ENCODE data around the gene BTNL9.

The BTNL9 gene

DNA sequence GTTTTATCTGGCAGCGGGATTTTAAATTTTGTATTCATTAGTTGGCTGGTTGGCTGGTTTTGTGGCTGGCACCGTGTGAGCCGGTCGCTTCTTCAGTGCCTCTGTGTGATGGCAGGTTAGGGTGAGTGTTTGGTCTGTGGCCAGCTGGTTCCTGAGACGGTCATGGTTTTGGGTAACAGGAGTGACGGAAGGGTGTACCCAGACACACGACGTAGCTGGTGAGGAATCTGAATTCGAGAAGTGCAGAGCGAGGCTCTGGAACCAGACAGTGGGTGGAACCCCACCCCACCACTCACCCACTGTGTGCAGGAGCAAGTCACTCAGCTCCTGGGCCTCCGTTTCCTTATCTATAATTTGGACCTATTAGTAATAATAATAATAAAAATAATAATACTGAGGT lies 2.7 kb downstream of the BTNL9 start:
- TF ChIP-seq, protein P1, sequence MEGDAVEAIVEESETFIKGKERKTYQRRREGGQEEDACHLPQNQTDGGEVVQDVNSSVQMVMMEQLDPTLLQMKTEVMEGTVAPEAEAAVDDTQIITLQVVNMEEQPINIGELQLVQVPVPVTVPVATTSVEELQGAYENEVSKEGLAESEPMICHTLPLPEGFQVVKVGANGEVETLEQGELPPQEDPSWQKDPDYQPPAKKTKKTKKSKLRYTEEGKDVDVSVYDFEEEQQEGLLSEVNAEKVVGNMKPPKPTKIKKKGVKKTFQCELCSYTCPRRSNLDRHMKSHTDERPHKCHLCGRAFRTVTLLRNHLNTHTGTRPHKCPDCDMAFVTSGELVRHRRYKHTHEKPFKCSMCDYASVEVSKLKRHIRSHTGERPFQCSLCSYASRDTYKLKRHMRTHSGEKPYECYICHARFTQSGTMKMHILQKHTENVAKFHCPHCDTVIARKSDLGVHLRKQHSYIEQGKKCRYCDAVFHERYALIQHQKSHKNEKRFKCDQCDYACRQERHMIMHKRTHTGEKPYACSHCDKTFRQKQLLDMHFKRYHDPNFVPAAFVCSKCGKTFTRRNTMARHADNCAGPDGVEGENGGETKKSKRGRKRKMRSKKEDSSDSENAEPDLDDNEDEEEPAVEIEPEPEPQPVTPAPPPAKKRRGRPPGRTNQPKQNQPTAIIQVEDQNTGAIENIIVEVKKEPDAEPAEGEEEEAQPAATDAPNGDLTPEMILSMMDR (IDR thresholded peaks at IDR 0.05; ENCODE audit: insufficient read depth, low read length): no peak
- Histone ChIP-seq H3K27me3 (ENCODE audit: insufficient read depth, poor library complexity, severe bottlenecking) (peaks cover 4% of the 10 kb centered on the region), H3K4me3 (replicated peaks; ENCODE audit: insufficient read depth, low read length) (no peak overlapping the region), H3K27ac (replicated peaks) (no peak overlapping the region)
- DNase-seq (ENCODE audit: low read depth in 1 of 2, low spot score in 1 of 2): no peak

DNA sequence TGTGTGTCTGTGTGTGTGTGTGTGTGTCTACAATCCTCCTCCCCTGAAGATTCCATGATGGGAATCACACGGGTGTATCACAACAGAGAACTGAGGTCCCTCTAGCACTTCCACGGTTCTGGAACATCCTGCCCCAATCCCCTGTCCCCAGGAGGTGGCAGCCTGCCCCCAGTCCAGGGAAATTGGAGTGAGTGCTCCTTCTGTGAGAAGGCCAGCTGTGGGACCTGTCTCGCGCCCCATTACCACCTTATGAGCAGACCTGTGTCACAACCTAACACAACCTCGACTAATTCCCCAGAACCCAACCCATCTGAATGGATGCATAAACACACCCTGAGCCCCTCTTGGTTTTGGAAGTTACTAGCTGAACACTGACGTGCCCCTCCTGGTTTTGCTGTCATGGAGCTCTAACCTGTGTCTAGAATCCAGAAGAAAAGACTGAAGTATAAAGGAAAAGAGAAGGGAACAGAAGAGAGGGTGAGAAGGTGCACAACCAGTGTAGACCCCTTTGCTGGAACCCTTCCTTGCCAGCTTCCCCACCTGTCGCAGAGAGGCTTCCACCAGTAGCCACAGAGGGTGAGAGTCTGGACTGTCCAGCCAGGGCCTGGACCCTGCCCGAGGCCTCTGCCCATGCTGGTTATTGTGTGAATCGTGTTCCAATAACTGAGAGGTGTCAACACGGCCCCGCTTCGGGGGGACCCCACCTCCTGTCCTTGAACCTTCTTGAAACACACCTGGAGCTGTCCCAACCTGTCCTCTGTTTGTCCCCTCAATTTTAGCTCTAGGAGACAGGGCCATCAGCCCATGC lies 3.4 kb downstream of the BTNL9 start:
- H3K4me3 ChIP-seq (replicated peaks; ENCODE audit: insufficient read depth, low read length): no peak overlapping the region
- TF ChIP-seq POLR2AphosphoS5 (IDR thresholded peaks at IDR 0.05; ENCODE audit: low read depth) (no peak), GABPA (IDR thresholded peaks at IDR 0.05; ENCODE audit: low read depth) (no peak), SPI1 (IDR thresholded peaks at IDR 0.05; ENCODE audit: borderline replicate concordance, low read depth) (no peak)
- TF ChIP-seq, protein P2, sequence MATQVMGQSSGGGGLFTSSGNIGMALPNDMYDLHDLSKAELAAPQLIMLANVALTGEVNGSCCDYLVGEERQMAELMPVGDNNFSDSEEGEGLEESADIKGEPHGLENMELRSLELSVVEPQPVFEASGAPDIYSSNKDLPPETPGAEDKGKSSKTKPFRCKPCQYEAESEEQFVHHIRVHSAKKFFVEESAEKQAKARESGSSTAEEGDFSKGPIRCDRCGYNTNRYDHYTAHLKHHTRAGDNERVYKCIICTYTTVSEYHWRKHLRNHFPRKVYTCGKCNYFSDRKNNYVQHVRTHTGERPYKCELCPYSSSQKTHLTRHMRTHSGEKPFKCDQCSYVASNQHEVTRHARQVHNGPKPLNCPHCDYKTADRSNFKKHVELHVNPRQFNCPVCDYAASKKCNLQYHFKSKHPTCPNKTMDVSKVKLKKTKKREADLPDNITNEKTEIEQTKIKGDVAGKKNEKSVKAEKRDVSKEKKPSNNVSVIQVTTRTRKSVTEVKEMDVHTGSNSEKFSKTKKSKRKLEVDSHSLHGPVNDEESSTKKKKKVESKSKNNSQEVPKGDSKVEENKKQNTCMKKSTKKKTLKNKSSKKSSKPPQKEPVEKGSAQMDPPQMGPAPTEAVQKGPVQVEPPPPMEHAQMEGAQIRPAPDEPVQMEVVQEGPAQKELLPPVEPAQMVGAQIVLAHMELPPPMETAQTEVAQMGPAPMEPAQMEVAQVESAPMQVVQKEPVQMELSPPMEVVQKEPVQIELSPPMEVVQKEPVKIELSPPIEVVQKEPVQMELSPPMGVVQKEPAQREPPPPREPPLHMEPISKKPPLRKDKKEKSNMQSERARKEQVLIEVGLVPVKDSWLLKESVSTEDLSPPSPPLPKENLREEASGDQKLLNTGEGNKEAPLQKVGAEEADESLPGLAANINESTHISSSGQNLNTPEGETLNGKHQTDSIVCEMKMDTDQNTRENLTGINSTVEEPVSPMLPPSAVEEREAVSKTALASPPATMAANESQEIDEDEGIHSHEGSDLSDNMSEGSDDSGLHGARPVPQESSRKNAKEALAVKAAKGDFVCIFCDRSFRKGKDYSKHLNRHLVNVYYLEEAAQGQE (IDR thresholded peaks at IDR 0.05; ENCODE audit: insufficient replicate concordance, low read depth): no peak
- TF ChIP-seq, protein P1 (IDR thresholded peaks at IDR 0.05; ENCODE audit: insufficient read depth, low read length): no peak
- peaks cover 4% of the 10 kb centered on the region for H3K27me3 ChIP-seq (ENCODE audit: insufficient read depth, poor library complexity, severe bottlenecking)
- no peak for DNase-seq (ENCODE audit: low read depth in 1 of 2, low spot score in 1 of 2)
- no peak overlapping the region for H3K27ac ChIP-seq (replicated peaks)

DNA sequence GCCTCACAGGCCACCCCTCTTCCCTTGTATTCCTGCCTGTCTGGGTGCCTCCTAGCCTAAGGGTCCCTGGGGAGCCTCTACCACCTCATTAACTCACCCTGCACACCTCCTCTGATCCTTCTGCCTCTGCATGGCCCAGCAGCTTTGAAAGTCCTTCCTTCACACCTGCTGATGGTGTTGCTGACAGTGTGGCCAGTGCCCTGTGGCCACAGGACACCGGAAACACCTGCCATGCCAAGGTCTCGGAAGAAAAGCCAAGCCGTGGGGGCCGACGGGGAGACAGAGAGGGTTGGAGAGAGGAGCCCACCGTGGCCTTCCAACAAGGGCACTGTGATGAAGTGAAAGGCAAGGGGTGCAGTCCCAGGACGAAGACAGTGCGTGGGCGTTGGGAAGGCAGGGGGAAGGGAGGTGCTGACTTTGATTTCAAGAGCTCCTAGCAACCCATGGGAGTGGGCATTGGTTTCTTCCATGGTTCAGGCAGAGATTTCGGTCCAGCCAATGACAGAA lies 4.1 kb downstream of the BTNL9 start:
- peaks cover 4% of the 10 kb centered on the region for H3K27me3 ChIP-seq (ENCODE audit: insufficient read depth, poor library complexity, severe bottlenecking)
- no peak overlapping the region for H3K27ac ChIP-seq (replicated peaks)
- no peak overlapping the region for H3K4me3 ChIP-seq (replicated peaks; ENCODE audit: insufficient read depth, low read length)
- no peak for DNase-seq (ENCODE audit: low read depth in 1 of 2, low spot score in 1 of 2)
- TF ChIP-seq, protein P2 (IDR thresholded peaks at IDR 0.05; ENCODE audit: insufficient replicate concordance, low read depth): no peak
- TF ChIP-seq, protein P1 (IDR thresholded peaks at IDR 0.05; ENCODE audit: insufficient read depth, low read length): no peak
- TF ChIP-seq POLR2AphosphoS5 (IDR thresholded peaks at IDR 0.05; ENCODE audit: low read depth): no peak
- no peak for TF ChIP-seq SPI1 (IDR thresholded peaks at IDR 0.05; ENCODE audit: borderline replicate concordance, low read depth)
- TF ChIP-seq GABPA (IDR thresholded peaks at IDR 0.05; ENCODE audit: low read depth): no peak

Data from HL-60 (cell line).